Ovary (tissue), 9 donors: Measurements from ENCODE around the gene CYSRT1. TPM values are rescaled to one million over a fixed set of nuclear protein-coding genes. Genes with fewer than 3 reads are reported as not detected.

Source experiments
- DNase-seq, 5 donors: peaks; one replicate each; pipeline ENCODE4 v3.0.0-alpha.2; 2019 to 2020
- H3K27ac ChIP-seq, 2 donors: fragments of 200-600 bp; one replicate each; pipeline versions ENCODE4 v1.5.1 to v1.8.0; 2019 to 2022
- H3K27me3 ChIP-seq: fragments of 200-600 bp; one replicate; pipeline ENCODE4 v1.8.0; 2022
- H3K36me3 ChIP-seq: fragments of 200-600 bp; sonication (generic); one replicate; pipeline ENCODE4 v1.5.1; 2019
- H3K4me1 ChIP-seq: one replicate; pipeline ENCODE4 v1.8.1; 2013; ENCODE audit warnings: mild to moderate bottlenecking, moderate library complexity; ENCODE audit not compliant: insufficient read depth
- H3K4me3 ChIP-seq: fragments of 200-600 bp; sonication (generic); one replicate; pipeline ENCODE4 v1.5.1; 2017
- H3K9me3 ChIP-seq, 2 donors: fragments of 200-600 bp in 1 of 2; sonication (generic) in 1 of 2; one replicate each; pipeline versions ENCODE4 v1.5.1 to v1.8.1; 2013 to 2019; ENCODE audit warnings: mild to moderate bottlenecking in 1 of 2, moderate library complexity in 1 of 2
- EP300 ChIP-seq: sonication (generic); formaldehyde crosslinking; IDR thresholded peaks from one replicate; pipeline ENCODE4 v1.6.1; 2017; ENCODE audit warnings: antibody characterized with exemption
- POLR2A ChIP-seq: fragments of 450-650 bp; IDR thresholded peaks from one replicate; pipeline ENCODE4 v1.6.1; 2017; ENCODE audit warnings: antibody characterized with exemption, mild to moderate bottlenecking, moderate library complexity
- WGBS, 3 donors: extraction: QIAGEN DNeasy Blood & Tissue Kit in 1 of 3; methylation state at CpG; one replicate each; pipeline versions ENCODE4 v1.1.5 to v1.1.7; 2013 to 2017; 5-methylcytosine and 5-hydroxymethylcytosine counted together
- intact Hi-C, 4 donors: fragments of 100-400 bp; cut with DNase I; formaldehyde crosslinking; loops; one replicate each; pipeline versions ENCODE4 v1.11.0 to v1.15.1; 2022 to 2023
- polyA plus RNA-seq, 2 donors: library from polyadenylated mRNA; stranded (reverse); fragments of 200-250 nt in 1 of 2; fragments of 350-450 nt in 1 of 2; fragmentation: Illumina TruSeq in 1 of 2; extraction: RNeasy Lipid Tissue Mini Kit (QIAGEN cat#74804) in 1 of 2; gene quantifications; one replicate each; pipeline ENCODE4 v1.2.3, GENCODE V29; 2013 to 2014
- total RNA-seq, 7 donors: library from RNA; depleted of rRNA in 2 of 7; stranded (reverse); fragments of >200 nt in 2 of 7; fragmentation: NEBNext Ultra II Directional in 3 of 7; extraction: Animal tissue kit (Norgen Biotek cat#: 25700) in 3 of 7; gene quantifications; one replicate each; pipeline versions ENCODE4 v1.1.0 to v1.2.4, GENCODE V29; 2016 to 2023
- TF ChIP-seq, protein P1 (sequence below), 3 donors: fragments of 450-650 bp in 2 of 3; fragments of 200-600 bp in 1 of 3; IDR thresholded peaks; one replicate each; pipeline versions ENCODE4 v1.5.1 to v1.8.0; 2016 to 2022; ENCODE audit warnings: antibody characterized with exemption in 3 of 3, mild to moderate bottlenecking in 1 of 3
- donor health status: DM: no; HTN: no; CAD: no; lungs with moderate emphysema.
- donor health status: DM: no; HTN: no; CAD: no.
- donor health status: Bipolar disorder and iron deficiency.
- donor health status: DM: yes; HTN: yes; CAD: no.
- donor health status: DM: no; HTN: no; CAD: no.
- donor health status: DM: yes; HTN: yes; CAD: no.

Gene CYSRT1
- total and polyA plus RNA-seq, 9 donors: 0.12 to 0.80 (median 0.17) TPM; not detected in 4

DNA sequence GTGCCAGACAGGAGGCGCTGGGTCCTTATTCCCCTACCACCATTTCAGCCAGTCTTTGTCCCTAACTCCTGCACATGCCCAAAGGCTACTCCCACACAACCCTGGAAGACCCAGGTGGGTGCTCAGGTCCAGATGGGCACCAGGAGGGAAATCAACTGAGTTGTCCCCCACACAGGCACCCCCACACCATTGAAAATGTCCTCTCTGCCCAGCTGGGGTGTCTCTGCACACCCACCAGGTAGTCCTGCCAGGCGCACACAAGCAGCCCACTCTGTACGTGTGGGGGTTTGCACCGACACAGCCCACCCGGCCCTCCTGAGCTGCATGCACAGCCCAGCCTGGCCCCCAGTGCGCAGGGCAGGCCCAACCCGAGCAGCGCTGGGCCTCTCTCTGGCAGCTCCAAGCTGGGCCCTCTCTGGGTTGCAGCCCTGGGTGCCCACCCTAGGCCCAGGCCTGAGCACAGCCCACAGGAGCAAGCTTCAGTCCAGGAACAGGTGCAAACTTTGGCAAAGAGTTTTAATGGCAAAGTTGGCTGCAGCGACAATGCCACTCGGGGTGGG lies 5.1 kb upstream of the CYSRT1 start:
- WGBS, 3 donors: 81 to 89% (median 86%) methylated on average over 10 of the region's 10 CpGs
- Histone ChIP-seq H3K27me3 (no peaks in the 10 kb centered on the region), H3K27ac (no peak overlapping the region), H3K4me1 (peaks cover 11% of the 10 kb centered on the region), H3K9me3 (no peaks in the 10 kb centered on the region), H3K36me3 (no peaks in the 10 kb centered on the region), H3K4me3 (no peak overlapping the region)
- DNase-seq: no peak
- no peak for TF ChIP-seq POLR2A
- TF ChIP-seq, protein P1, sequence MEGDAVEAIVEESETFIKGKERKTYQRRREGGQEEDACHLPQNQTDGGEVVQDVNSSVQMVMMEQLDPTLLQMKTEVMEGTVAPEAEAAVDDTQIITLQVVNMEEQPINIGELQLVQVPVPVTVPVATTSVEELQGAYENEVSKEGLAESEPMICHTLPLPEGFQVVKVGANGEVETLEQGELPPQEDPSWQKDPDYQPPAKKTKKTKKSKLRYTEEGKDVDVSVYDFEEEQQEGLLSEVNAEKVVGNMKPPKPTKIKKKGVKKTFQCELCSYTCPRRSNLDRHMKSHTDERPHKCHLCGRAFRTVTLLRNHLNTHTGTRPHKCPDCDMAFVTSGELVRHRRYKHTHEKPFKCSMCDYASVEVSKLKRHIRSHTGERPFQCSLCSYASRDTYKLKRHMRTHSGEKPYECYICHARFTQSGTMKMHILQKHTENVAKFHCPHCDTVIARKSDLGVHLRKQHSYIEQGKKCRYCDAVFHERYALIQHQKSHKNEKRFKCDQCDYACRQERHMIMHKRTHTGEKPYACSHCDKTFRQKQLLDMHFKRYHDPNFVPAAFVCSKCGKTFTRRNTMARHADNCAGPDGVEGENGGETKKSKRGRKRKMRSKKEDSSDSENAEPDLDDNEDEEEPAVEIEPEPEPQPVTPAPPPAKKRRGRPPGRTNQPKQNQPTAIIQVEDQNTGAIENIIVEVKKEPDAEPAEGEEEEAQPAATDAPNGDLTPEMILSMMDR (IDR thresholded peaks at IDR 0.05): no peak
- no peak for TF ChIP-seq EP300
- intact Hi-C loops: loop anchor here in 1 of 4 donors (10.0 kb wide), 1 partner anchor 435 kb away; no protein-coding TSS in a partner anchor

DNA sequence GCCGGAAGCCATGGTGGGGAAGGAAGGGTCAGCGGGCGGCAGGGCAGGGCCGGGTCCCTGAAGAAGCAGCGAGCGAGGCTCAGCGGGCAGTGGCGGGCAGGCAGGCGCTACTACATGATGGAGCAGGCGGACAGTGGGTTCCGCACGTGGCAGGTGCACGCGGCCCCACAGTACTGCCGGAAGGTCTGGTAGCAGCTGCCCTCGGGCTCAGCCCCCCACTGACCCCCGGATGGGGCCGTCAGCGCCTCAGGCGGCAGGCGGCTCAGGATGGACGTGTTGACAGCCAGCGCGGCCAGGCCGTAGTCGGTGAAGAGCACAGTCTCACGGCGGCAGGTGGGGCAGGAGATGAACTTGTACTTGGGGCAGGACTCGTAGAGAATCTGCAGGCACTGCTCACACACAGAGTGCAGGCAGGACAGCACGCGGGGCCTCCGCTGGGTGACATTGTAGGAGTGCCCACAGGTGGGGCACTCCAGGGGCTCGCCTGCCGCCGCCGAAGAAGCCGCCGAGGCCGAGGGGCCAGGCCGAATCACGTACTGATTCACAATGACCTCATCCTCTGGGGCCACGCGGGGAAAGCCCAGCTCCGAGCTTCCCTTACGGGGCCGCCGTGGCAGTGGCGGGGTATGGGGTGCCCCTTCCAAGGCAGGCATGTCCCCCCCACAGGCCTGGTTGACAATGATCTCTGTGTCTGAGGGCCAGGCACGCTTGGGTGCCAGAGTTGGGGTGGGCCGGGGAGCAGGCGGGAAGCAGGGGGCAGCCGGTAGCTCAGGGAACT lies 4.5 kb upstream of the CYSRT1 start:
- Histone ChIP-seq H3K9me3 (no peaks in the 10 kb centered on the region), H3K36me3 (no peaks in the 10 kb centered on the region), H3K4me1 (peaks cover 11% of the 10 kb centered on the region), H3K27me3 (no peaks in the 10 kb centered on the region), H3K27ac (no peak overlapping the region), H3K4me3 (no peak overlapping the region)
- DNase-seq: no peak
- 84 to 91% (median 90%) methylated on average over 50 to 52 of the region's 52 CpGs for WGBS, 3 donors
- intact Hi-C loops: loop anchor here in 1 of 4 donors (10.0 kb wide), 1 partner anchor 436 kb away; no protein-coding TSS in a partner anchor
- TF ChIP-seq POLR2A: no peak
- TF ChIP-seq, protein P1 (IDR thresholded peaks at IDR 0.05): no peak
- no peak for TF ChIP-seq EP300

DNA sequence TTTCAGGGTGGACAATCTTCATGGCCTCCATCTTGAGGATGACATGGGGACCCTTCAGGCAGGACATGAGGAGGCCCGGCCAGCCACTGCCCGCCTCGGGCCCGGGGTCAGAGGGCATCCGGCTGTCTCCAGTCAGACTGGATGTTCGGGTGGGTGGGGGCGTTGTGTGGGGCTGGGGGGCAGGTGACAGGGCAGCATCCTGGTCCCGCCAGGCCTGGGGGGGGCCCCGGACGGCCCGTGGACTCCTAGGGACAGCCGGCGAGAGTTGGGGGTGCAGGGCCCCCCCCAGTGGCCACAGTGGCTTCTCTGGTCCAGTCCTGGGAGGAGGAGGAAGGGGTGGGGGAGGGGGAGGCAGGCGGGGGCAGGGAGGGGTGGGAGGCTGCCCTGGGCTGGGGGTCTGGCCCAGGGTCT lies 3.9 kb upstream of the CYSRT1 start:
- TF ChIP-seq POLR2A (no peak), EP300 (no peak)
- TF ChIP-seq, protein P1 (IDR thresholded peaks at IDR 0.05): no peak
- no peak overlapping the region for H3K4me3 ChIP-seq
- no peak overlapping the region for H3K27ac ChIP-seq
- no peaks in the 10 kb centered on the region for H3K27me3 ChIP-seq
- H3K4me1 ChIP-seq: peaks cover 11% of the 10 kb centered on the region
- intact Hi-C loops: loop anchor here in 1 of 4 donors (10.0 kb wide), 1 partner anchor 436 kb away; no protein-coding TSS in a partner anchor
- H3K9me3 ChIP-seq: no peaks in the 10 kb centered on the region
- no peaks in the 10 kb centered on the region for H3K36me3 ChIP-seq
- WGBS, 3 donors: 56 to 80% (median 67%) methylated on average over 3 to 14 of the region's 14 CpGs
- no peak for DNase-seq

DNA sequence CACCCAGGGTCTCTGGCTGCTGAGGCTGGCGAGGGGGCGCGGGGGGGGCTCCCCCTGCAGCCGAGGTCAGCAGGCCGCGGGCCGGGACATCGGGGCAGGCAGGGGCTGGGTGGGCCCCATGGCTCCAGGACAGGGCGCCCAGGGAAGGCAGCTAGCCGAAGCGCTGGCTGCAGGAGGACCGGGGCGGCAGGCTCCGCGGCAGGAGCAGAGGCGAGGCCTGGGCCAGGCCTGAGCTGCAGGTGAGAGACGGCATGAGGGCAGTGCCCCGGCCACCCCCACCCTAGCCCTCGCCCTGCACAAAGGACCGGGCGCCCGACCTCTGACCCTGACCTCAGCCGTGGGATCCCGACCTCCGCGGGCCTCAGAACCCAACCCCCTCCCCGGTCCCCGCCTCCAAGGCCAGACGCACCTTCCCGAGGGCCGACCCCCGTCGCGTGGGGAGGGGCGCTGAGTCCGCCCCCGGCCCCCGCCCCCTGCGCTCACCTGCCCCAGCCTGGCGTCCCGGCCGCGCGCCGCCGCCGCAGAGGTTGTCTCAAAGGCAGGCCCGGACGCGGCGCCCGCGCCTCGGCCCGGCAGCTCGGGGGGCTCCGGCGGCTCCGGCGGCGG lies 3.4 kb upstream of the CYSRT1 start:
- no peak for DNase-seq
- TF ChIP-seq EP300 (no peak), POLR2A (no peak)
- TF ChIP-seq, protein P1 (IDR thresholded peaks at IDR 0.05): no peak
- Histone ChIP-seq H3K9me3 (no peaks in the 10 kb centered on the region), H3K27ac (no peak overlapping the region), H3K4me1 (peaks cover 11% of the 10 kb centered on the region), H3K36me3 (no peaks in the 10 kb centered on the region), H3K4me3 (peak overlapping the region; percentile 35), H3K27me3 (no peaks in the 10 kb centered on the region)
- WGBS, 3 donors: 5 to 8% (median 8%) methylated on average over 19 to 61 of the region's 61 CpGs
- intact Hi-C loops: loop anchor here in 1 of 4 donors (10.0 kb wide), 1 partner anchor 437 kb away; no protein-coding TSS in a partner anchor
